GM10248 (cell line): ENCODE results near the gene NOC4L.

Experiments used
- CTCF ChIA-PET: fragments of 300-600 bp; sonication (Branson Sonifier 250); formaldehyde crosslinking; extraction: SDS; loops from one replicate; lab custom pipeline; 2021; ENCODE audit warnings: antibody characterized with exemption; lab: Yijun Ruan, JAX
- POLR2A ChIA-PET: fragments of 350-650 bp; sonication (Branson Sonifier 250); formaldehyde crosslinking; extraction: SDS; loops from one replicate; lab custom pipeline; 2020; ENCODE audit warnings: antibody characterized with exemption; lab: Yijun Ruan, JAX
- DNase-seq: peaks from one replicate; pipeline ENCODE4 v3.0.0; 2012; ENCODE audit errors: extremely low spot score
- TF ChIP-seq, protein P1 (sequence below): IDR thresholded peaks from 2 replicates; pipeline ENCODE4 v1.5.1; 2012; ENCODE audit warnings: mild to moderate bottlenecking, low read depth; ENCODE audit errors: extremely low read depth, missing control alignments, control extremely low read depth

The NOC4L gene

GRCh38 chr12:132103542-132104308 lies 40.5 kb upstream of the NOC4L start:
- POLR2A ChIA-PET, result no interaction called here

DNA sequence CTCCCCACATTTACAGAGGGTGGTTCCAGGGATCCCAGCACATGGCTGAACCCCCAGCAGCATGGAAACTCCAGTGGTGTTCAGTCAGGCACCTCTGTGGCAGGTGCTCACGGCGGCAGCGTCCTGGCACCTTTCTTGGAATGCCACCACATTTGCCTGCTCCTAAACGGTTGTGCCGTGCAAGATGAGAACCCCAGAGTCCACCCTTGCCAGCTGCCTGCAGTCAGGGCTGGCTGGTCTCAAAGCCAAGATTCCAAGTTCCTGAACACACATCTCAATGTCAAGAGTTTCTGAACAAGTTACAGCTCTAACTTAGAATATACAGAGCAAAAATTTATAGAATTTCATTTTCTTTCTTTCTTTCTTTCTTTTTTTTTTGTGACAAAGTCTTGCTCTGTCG lies 38.8 kb upstream of the NOC4L start:
- DNase-seq, result no peak
- CTCF ChIA-PET, result no interaction called here
- POLR2A ChIA-PET, result no interaction called here

More at GRCh38 chr12:132103542-132104308, 40.5 kb upstream of the NOC4L start:
- TF ChIP-seq, protein P1, sequence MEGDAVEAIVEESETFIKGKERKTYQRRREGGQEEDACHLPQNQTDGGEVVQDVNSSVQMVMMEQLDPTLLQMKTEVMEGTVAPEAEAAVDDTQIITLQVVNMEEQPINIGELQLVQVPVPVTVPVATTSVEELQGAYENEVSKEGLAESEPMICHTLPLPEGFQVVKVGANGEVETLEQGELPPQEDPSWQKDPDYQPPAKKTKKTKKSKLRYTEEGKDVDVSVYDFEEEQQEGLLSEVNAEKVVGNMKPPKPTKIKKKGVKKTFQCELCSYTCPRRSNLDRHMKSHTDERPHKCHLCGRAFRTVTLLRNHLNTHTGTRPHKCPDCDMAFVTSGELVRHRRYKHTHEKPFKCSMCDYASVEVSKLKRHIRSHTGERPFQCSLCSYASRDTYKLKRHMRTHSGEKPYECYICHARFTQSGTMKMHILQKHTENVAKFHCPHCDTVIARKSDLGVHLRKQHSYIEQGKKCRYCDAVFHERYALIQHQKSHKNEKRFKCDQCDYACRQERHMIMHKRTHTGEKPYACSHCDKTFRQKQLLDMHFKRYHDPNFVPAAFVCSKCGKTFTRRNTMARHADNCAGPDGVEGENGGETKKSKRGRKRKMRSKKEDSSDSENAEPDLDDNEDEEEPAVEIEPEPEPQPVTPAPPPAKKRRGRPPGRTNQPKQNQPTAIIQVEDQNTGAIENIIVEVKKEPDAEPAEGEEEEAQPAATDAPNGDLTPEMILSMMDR, result no peak
- DNase-seq, result no peak
- CTCF ChIA-PET, result no interaction called here

GRCh38 chr12:132106921-132107320 lies 37.3 kb upstream of the NOC4L start:
- TF ChIP-seq, protein P1, result no peak
- POLR2A ChIA-PET, result no interaction called here
- no peak for DNase-seq
- CTCF ChIA-PET, result no interaction called here

More for the DNA sequence above, 38.8 kb upstream of the NOC4L start:
- TF ChIP-seq, protein P1, result no peak

DNA sequence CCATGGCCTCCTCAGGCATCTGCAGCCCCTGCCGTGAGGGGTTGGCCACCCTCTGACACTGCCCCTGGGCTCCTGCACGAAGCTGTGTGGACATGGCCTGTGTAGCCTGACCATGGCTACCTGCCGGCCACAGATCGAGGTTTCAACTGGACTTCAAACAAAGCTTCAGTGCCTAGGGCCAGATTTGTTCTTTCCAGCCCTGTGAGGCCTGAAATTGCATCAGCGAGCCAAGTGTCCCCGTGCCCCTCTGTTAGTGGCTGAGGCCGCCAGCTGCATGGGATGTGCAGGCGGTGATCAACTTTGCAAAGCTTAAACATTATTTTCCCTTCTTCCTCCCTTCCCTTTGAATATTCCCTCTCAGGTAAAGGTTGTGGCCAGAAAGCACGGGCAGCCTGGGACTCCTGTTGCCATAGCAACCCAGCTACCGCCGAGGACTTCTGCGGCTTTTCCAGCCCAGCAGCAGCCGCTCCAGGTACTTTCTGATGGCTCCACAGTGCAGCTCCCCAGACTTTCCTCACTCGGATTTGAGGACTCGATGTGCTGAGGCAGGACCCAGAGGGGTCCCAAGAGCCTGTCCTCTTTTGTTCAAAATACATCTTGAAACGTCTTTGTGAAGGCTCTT lies 35.9 kb upstream of the NOC4L start:
- TF ChIP-seq, protein P1, result no peak
- no peak for DNase-seq
- CTCF ChIA-PET, result no interaction called here
- POLR2A ChIA-PET, result interaction anchor here (0.6 kb wide), 1 partner anchor 487 kb away, joined by 4 read pairs; no protein-coding TSS in a partner anchor

DNA sequence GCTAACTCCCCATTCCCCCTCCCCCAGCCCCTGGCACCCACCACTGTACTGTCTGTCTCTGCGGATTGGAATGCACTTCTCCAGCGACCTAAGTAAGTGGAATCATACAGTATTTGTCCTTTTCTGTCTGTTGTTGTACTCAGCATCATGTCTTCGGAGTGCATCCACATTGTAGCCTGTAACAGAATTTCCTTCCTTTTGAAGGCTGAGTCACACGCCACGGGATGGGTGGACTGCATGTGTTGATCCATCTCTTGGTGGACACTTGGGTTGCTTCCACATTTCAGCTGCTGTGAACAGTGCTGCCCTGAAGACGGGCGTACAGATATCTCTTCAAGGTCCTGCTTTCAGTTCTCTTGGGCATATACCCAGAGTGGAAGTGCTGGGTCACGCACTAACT lies 34.5 kb upstream of the NOC4L start:
- no peak for DNase-seq
- ChIA-PET POLR2A (no interaction called here), CTCF (no interaction called here)
- TF ChIP-seq, protein P1, result no peak

GRCh38 chr12:132110677-132111076 lies 33.6 kb upstream of the NOC4L start:
- POLR2A ChIA-PET, result no interaction called here
- TF ChIP-seq, protein P1, result no peak
- CTCF ChIA-PET, result no interaction called here
- no peak for DNase-seq
